Left lung (tissue), 14 donors: ENCODE results near the gene CCDC200. TPM values are rescaled to one million over a fixed set of nuclear protein-coding genes. Genes with fewer than 3 reads are reported as not detected.
"Not testable (repeated sequence)": the region's sequence is repeated elsewhere in the genome, so short reads cannot be mapped to it uniquely, and the experiment has no call there.

Experiments
- ATAC-seq: fragments of 200-7000 bp; cut with Tn5 transposase; one replicate; pipeline ENCODE4 v1.9.1; 2020; ENCODE audit warnings: moderate library complexity
- DNase-seq, 4 donors: peaks; one replicate each; pipeline ENCODE4 v3.0.0-alpha.2; 2013 to 2020
- H3K27ac ChIP-seq, 2 donors: fragments of 200-600 bp; sonication (generic) in 1 of 2; one replicate each; pipeline versions ENCODE4 v1.5.0 to v1.8.0; 2020 to 2021
- H3K27me3 ChIP-seq, 2 donors: fragments of 200-600 bp; sonication (generic) in 1 of 2; one replicate each; pipeline versions ENCODE4 v1.5.0 to v1.8.0; 2020 to 2021
- H3K36me3 ChIP-seq, 2 donors: fragments of 200-600 bp; sonication (generic) in 1 of 2; one replicate each; pipeline versions ENCODE4 v1.5.0 to v1.8.0; 2020 to 2021
- H3K4me1 ChIP-seq, 2 donors: fragments of 200-600 bp; one replicate each; pipeline ENCODE4 v1.8.0; 2021
- H3K4me3 ChIP-seq, 2 donors: fragments of 200-600 bp; sonication (generic) in 1 of 2; one replicate each; pipeline versions ENCODE4 v1.5.0 to v1.8.0; 2020 to 2021; ENCODE audit warnings: mild to moderate bottlenecking in 1 of 2
- H3K9me3 ChIP-seq, 2 donors: fragments of 200-600 bp; sonication (generic) in 1 of 2; one replicate each; pipeline versions ENCODE4 v1.5.0 to v1.8.0; 2020 to 2021
- intact Hi-C, 2 donors: fragments of 100-400 bp; cut with DNase I; formaldehyde crosslinking; loops; one replicate each; pipeline versions ENCODE4 v1.11.2 to v1.14.2; 2022
- long read RNA-seq, 12 donors: library from polyadenylated mRNA in 2 of 12; unstranded in 2 of 12; transcript quantifications; one replicate each; pipeline ENCODE4 v2.0.0 and lab custom pipeline, GENCODE V29; 2019 to 2026
- polyA plus RNA-seq, 6 donors: library from polyadenylated mRNA; unstranded; fragments of 120-200 nt; gene quantifications; one replicate each; pipeline ENCODE4 v1.2.1, GENCODE V29; 2013; ENCODE audit not compliant: insufficient read length in 6 of 6
- total RNA-seq, 2 donors: library from RNA; stranded (reverse); fragmentation: NEBNext Ultra II Directional; extraction: Animal tissue kit (Norgen Biotek cat#: 25700); gene quantifications; one replicate each; pipeline ENCODE4 v1.2.1, GENCODE V29; 2021
- donor health status: DM: no; HTN: yes; CAD: no.
- donor health status: DM: no; HTN: no; CAD: no.

Gene CCDC200
- under 1 TPM in 1 of 2 donors, not detected in 1; 0.37 TPM for total RNA-seq
- 10 to 100 TPM; 15.1 to 23.6 (median 18.5) TPM for polyA plus RNA-seq
- long read RNA-seq, donor 1 = 0 reads
- long read RNA-seq, donor 2, partial matches to known transcripts = 7 of 7 reads
- long read RNA-seq, donor 2, other reads (novel, unspliced or antisense) = 0 of 7 reads
- long read RNA-seq, donor 3 = 0 reads
- long read RNA-seq, donor 4 = 0 reads
- long read RNA-seq, donor 5, partial matches to known transcripts = 9 of 9 reads
- long read RNA-seq, donor 5, other reads (novel, unspliced or antisense) = 0 of 9 reads
- long read RNA-seq, donor 6 = 0 reads
- long read RNA-seq, donor 7 = 0 reads
- long read RNA-seq, donor 8 = 0 reads
- long read RNA-seq, donor 9 = 0 reads
- long read RNA-seq, donor 10, partial matches to known transcripts = 0 of 1 reads
- long read RNA-seq, donor 10, other reads (novel, unspliced or antisense) = 1 of 1 reads
- long read RNA-seq, donor 11 = 0 reads
- long read RNA-seq, donor 12 = 0 reads

DNA sequence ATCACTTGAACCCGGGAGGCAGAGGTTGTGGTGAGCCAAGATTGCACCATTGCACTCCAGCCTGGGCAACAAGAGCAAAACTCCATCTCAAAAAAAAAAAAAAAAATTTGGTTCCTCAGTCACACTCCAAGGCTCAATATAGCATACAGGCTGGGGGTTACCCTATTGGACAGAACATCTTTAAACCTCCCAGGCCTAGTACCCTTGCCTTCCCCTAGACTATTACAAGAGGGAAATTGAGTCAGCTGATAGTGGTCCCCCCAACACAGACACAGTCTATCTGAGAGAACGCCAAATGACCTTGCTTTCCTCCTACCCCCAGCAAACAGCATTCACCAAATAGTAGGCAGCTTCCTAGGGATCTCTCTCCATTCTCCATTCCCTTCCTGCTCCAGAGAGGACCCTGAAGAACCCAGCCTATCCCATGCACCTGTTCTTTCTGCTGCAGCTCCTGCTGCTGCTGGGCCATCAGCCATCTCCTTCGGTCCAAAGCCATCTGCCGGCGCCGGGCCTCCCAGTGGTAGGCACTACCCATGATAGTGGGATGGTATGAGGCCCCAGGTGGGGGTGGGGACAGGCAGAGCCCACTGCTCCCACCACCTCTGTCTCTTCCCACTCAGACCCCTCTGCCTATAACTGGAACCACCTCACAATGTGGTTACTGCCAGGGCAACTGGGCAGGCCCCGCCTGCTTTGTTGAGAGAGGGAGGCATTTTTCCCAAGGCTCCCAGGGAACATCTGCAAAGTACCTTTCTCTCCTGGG, at the start of gene CCDC200:
TSS of gene CCDC200 (minus strand) at position 604 of the 763 bp plus-strand sequence. CDS start at position 535, 69 bp downstream.
- H3K27ac ChIP-seq, H3K9me3 ChIP-seq, H3K4me1 ChIP-seq, H3K27me3 ChIP-seq, intact Hi-C loops, ATAC-seq, DNase-seq, H3K4me3 ChIP-seq: not testable (repeated sequence)
- H3K36me3 ChIP-seq = peaks cover 0 to 37% of the 10 kb centered on the region in 2 donors

- ATAC-seq, DNase-seq, H3K27me3 ChIP-seq, intact Hi-C loops, H3K4me1 ChIP-seq, H3K36me3 ChIP-seq, H3K4me3 ChIP-seq, H3K27ac ChIP-seq, H3K9me3 ChIP-seq: not testable (repeated sequence)
Observed at GRCh38 chr17:43272914-43273313, 44.5 kb upstream of the CCDC200 start.

DNA sequence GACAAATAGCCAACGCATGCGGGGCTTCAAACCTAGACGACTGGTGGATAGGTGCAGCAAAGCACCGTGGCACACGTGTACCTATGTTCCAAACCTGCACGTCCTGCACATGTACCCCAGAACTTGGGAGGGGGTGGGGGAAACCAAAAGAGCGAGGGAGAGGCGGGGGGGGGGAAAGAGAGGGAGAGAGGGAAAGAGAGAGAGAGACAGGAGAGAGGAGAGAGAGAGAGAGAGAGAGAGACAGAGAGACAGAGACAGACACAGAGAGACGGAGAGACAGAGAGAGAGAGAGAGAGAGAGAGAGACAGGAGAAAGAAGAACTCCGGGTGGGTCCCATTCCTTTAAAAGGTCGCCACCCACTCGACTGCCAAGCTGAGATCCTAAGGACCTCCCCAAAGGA, 44.1 kb upstream of the CCDC200 start:
- not testable (repeated sequence) for ATAC-seq, DNase-seq

DNA sequence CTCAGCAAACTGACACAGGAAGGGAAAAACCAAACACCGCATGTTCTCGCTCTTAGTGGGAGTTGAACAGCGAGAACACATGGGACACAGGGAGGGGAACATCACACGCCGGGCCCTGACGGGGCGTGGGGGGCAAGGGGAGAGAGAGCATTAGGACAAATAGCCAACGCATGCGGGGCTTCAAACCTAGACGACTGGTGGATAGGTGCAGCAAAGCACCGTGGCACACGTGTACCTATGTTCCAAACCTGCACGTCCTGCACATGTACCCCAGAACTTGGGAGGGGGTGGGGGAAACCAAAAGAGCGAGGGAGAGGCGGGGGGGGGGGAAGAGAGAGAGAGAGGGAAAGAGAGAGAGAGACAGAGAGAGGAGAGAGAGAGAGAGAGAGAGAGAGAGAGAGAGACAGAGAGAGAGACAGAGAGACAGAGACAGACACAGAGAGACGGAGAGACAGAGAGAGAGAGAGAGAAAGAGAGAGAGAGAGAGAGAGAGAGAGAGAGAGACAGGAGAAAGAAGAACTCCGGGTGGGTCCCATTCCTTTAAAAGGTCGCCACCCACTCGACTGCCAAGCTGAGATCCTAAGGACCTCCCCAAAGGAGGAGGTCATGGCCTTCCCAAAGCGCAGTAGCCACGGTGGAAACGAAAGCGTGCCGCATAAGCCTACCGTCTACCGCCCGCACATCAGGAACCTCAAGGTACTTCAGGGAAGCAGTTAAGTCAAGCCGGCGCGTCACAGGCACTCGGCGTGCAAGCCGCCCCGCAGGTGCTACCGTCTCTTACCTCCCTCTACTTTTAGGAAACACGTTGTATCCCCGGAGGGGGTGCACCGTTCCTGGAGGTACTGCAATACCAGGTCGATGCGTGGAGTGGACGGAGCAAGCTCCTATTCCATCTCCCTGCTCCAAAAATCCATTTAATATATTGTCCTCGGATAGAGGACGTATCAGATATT, 42.4 kb upstream of the CCDC200 start:
- H3K4me1 ChIP-seq, H3K9me3 ChIP-seq, H3K36me3 ChIP-seq, H3K27ac ChIP-seq, H3K27me3 ChIP-seq, intact Hi-C loops, DNase-seq, ATAC-seq, H3K4me3 ChIP-seq: not testable (repeated sequence)

More for the DNA sequence above, 44.1 kb upstream of the CCDC200 start:
- H3K4me3 ChIP-seq, H3K36me3 ChIP-seq, H3K27ac ChIP-seq, H3K9me3 ChIP-seq, intact Hi-C loops, H3K4me1 ChIP-seq, H3K27me3 ChIP-seq: not testable (repeated sequence)

- intact Hi-C loops, DNase-seq, ATAC-seq, H3K27me3 ChIP-seq, H3K4me1 ChIP-seq, H3K9me3 ChIP-seq, H3K36me3 ChIP-seq, H3K4me3 ChIP-seq: not testable (repeated sequence)
- H3K27ac ChIP-seq = peak overlapping the region in 1 of 2 donors; percentile 65
Observed at GRCh38 chr17:43246456-43246855, 18.0 kb upstream of the CCDC200 start.

- H3K4me1 ChIP-seq, ATAC-seq, intact Hi-C loops, H3K27me3 ChIP-seq, H3K36me3 ChIP-seq, DNase-seq, H3K27ac ChIP-seq, H3K9me3 ChIP-seq, H3K4me3 ChIP-seq: not testable (repeated sequence)
Observed at GRCh38 chr17:43240596-43241352, 12.4 kb upstream of the CCDC200 start.

DNA sequence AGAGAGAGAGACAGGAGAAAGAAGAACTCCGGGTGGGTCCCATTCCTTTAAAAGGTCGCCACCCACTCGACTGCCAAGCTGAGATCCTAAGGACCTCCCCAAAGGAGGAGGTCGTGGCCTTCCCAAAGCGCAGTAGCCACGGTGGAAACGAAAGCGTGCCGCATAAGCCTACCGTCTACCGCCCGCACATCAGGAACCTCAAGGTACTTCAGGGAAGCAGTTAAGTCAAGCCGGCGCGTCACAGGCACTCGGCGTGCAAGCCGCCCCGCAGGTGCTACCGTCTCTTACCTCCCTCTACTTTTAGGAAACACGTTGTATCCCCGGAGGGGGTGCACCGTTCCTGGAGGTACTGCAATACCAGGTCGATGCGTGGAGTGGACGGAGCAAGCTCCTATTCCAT, 11.2 kb upstream of the CCDC200 start:
- H3K9me3 ChIP-seq, H3K4me3 ChIP-seq, H3K27ac ChIP-seq, ATAC-seq, intact Hi-C loops, H3K4me1 ChIP-seq, H3K36me3 ChIP-seq, DNase-seq, H3K27me3 ChIP-seq: not testable (repeated sequence)

DNA sequence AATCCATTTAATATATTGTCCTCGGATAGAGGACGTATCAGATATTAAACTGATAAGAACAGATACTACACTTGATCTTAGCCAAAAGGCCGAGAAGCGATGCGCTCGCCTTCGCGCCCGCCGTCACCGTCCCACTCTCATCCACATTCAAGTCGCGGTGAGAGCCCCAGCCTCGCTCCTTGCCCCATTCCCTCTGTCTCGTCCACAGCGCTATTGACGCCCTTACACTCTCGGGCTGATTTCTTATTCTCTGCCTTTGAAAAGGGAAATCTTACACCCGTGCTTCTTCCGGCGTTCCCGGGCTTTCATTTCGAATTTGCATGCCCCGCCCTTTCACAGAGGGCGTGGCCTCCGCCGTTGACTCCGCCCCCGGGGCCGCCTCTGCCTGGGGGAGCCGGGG, 5.5 kb upstream of the CCDC200 start, which contains the start of gene RNU2-1:
TSS of gene RNU2-1 (minus strand) at position 101 of the 400 bp plus-strand sequence.
- H3K9me3 ChIP-seq, H3K27me3 ChIP-seq, ATAC-seq, H3K27ac ChIP-seq, H3K4me3 ChIP-seq, DNase-seq, H3K4me1 ChIP-seq, intact Hi-C loops, H3K36me3 ChIP-seq: not testable (repeated sequence)

DNA sequence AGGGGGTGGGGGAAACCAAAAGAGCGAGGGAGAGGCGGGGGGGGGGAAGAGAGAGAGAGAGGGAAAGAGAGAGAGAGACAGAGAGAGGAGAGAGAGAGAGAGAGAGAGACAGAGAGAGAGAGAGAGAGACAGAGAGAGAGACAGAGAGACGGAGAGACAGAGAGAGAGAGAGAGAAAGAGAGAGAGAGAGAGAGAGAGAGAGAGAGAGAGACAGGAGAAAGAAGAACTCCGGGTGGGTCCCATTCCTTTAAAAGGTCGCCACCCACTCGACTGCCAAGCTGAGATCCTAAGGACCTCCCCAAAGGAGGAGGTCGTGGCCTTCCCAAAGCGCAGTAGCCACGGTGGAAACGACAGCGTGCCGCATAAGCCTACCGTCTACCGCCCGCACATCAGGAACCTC, 4.8 kb upstream of the CCDC200 start:
- H3K4me1 ChIP-seq, H3K36me3 ChIP-seq, H3K4me3 ChIP-seq, ATAC-seq, H3K9me3 ChIP-seq, intact Hi-C loops, H3K27me3 ChIP-seq, DNase-seq, H3K27ac ChIP-seq: not testable (repeated sequence)

- peak in 2 of 4 donors; percentile 79 for DNase-seq
- H3K27me3 ChIP-seq, ATAC-seq, H3K36me3 ChIP-seq, intact Hi-C loops, H3K4me1 ChIP-seq, H3K9me3 ChIP-seq, H3K27ac ChIP-seq, H3K4me3 ChIP-seq: not testable (repeated sequence)
Observed at GRCh38 chr17:43232021-43232699, 3.7 kb upstream of the CCDC200 start.

DNA sequence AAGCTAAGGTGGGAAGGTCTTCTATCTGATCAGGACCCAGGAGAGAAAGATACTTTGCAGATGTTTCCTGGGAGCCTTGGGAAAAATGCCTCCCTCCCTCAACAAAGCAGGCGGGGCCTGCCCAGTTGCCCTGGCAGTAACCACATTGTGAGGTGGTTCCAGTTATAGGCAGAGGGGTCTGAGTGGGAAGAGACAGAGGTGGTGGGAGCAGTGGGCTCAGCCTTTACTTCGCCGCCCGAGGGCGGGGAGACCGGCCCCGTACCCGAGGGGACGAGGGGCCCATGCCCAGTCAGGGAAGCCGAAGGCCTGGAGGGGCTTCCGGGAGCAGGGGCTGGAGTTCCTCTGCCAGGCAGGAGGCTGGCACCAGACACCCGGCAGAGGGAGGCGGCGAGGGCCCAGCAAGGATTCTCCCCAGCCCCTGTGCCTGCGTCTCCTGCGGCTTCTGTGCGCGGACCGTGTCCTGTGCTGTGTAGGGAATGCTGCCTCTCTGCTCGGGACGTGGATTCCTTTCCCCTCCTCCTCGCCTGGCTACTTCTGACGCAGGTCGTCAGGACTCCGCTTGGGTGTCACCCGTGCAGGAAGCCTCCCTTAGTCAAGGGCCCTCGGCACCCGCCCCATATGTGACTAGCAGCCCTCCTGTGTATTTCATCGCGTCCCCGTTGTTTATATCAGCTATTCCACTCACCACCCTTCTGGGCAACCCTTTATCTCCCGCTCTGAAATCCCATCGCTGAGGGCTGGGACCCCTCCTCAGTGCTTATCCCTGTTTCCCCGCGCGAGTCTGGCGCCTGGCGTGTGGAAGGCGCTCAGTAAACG, 3.0 kb upstream of the CCDC200 start:
- ATAC-seq (peak; percentile 51), DNase-seq (peak in 1 of 4 donors; percentile 39)
- H3K27ac ChIP-seq, H3K36me3 ChIP-seq, H3K9me3 ChIP-seq, H3K27me3 ChIP-seq, H3K4me3 ChIP-seq, H3K4me1 ChIP-seq, intact Hi-C loops: not testable (repeated sequence)
